22Rv1 (cell line): ENCODE results near the gene NTN1.

Source experiments
- H3K27ac ChIP-seq: fragments of 450-650 bp; 2 replicates; pipeline ENCODE4 v1.5.1; 2017
- CTCF ChIP-seq: fragments of 450-650 bp; IDR thresholded peaks from 2 replicates; pipeline ENCODE4 v1.5.1; 2017; ENCODE audit warnings: mild to moderate bottlenecking
- ZFX ChIP-seq: fragments of 450-650 bp; IDR thresholded peaks from 2 replicates; pipeline ENCODE4 v1.6.1; 2017; ENCODE audit warnings: antibody characterized with exemption, borderline replicate concordance

NTN1 gene

GRCh38 chr17:9125722-9126121 lies 104.4 kb downstream of the NTN1 start:
- TF ChIP-seq ZFX (no peak), CTCF (no peak)
- H3K27ac ChIP-seq = no peak overlapping the region

- no peak overlapping the region for H3K27ac ChIP-seq
- no peak for TF ChIP-seq CTCF
These were observed 106.0 kb downstream of the NTN1 start for GRCh38 chr17:9127340-9127739.

GRCh38 chr17:9131371-9131770 lies 110.1 kb downstream of the NTN1 start:
- no peak overlapping the region for H3K27ac ChIP-seq
- no peak for TF ChIP-seq ZFX

GRCh38 chr17:9132291-9132690 lies 111.0 kb downstream of the NTN1 start:
- H3K27ac ChIP-seq = no peak overlapping the region
- TF ChIP-seq ZFX = no peak
- no peak for TF ChIP-seq CTCF

GRCh38 chr17:9132944-9133610 lies 111.8 kb downstream of the NTN1 start:
- no peak overlapping the region for H3K27ac ChIP-seq
- TF ChIP-seq CTCF = no peak
- TF ChIP-seq ZFX = no peak

- TF ChIP-seq ZFX (no peak), CTCF (no peak)
- H3K27ac ChIP-seq = no peak overlapping the region
These were observed 116.9 kb downstream of the NTN1 start for GRCh38 chr17:9138161-9138717.

GRCh38 chr17:9139695-9140094 lies 118.4 kb downstream of the NTN1 start:
- no peak overlapping the region for H3K27ac ChIP-seq
- TF ChIP-seq ZFX (no peak), CTCF (no peak)
